ENCODE data around the gene SAMD13.

SAMD13 gene

GRCh38 chr1:84398175-84399155, 97.0 kb downstream of the SAMD13 start, which contains the start of gene DNASE2B:
DNASE2B (plus strand) TSS chr1:84398484; CDS start chr1:84398565, 81 bp downstream.
- no peak for DNase-seq (ENCODE audit: low read depth in 1 of 2, low spot score in 1 of 2)
- H3K27ac ChIP-seq (replicated peaks): no peak within 1 kb of the TSS
- H3K27me3 ChIP-seq (ENCODE audit: insufficient read depth, poor library complexity, severe bottlenecking): no peaks in the 10 kb centered on the region
- TF ChIP-seq CTCF (IDR thresholded peaks at IDR 0.05; ENCODE audit: insufficient read depth, low read length) (no peak), REST (IDR thresholded peaks at IDR 0.05; ENCODE audit: insufficient replicate concordance, low read depth) (no peak), GABPA (IDR thresholded peaks at IDR 0.05; ENCODE audit: low read depth) (no peak), SPI1 (IDR thresholded peaks at IDR 0.05; ENCODE audit: borderline replicate concordance, low read depth) (no peak), POLR2AphosphoS5 (IDR thresholded peaks at IDR 0.05; ENCODE audit: low read depth) (no peak)
- H3K4me3 ChIP-seq (replicated peaks; ENCODE audit: insufficient read depth, low read length): no peak within 1 kb of the TSS
